Panc1 (cell line): ENCODE results near the gene PTDSS2.

Source experiments
- TF ChIP-seq, protein P1 (sequence below): fragments of 450-650 bp; IDR thresholded peaks from 2 replicates; pipeline ENCODE4 v1.5.1; 2017; ENCODE audit warnings: mild to moderate bottlenecking
- TF ChIP-seq, protein P2 (sequence below), 2 experiments: IDR thresholded peaks; 2 replicates each; pipeline ENCODE4 v1.6.1; 2011 to 2012; ENCODE audit warnings: low read depth in 2 of 2, control low read depth in 1 of 2, low read length in 1 of 2, mild to moderate bottlenecking in 1 of 2, moderate library complexity in 1 of 2; ENCODE audit not compliant: insufficient read depth in 1 of 2

DNA sequence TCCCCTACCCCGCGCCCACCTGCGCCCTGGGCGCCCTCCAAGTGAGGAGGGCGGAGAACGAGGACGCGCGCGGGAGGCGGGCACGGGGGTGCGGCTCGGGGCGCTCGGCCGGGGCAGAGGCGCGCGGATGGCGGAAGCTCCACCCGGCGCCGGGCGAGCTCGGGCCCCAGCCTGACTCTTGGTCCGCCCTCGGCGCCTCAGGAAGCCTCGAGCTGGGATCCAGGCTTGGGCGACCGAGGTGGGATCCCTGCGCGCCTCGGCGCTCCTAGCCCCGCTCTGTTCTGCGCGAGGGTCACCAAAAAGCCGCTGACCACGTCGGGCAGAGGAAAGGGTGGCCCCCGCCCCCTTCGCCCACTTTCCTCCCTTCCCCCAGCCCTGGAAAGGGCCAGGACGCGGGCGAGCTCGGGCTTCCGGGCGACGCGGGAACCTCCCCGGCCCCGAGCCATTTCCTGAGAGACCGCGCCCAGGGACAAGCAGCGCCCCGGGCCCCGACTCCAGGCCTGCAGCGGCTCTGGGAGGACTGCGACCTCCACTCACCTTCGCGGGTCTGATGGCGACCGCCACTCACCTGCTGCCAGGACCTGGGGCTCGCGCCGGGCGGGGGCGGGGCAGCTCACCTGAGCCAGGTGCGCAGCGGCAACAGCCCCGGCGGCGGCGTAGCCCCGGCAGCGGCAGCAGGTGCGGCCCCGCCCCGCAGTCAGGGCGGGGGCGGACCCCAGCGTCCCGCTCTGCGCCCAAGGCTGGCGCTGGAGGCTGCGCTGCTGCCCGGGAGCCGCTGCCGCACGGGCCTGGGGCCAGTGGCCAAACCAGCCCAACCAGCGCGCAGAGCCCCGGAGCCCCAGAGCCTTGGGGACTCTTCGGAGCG lies 33.1 kb upstream of the PTDSS2 start:
- TF ChIP-seq, protein P1, sequence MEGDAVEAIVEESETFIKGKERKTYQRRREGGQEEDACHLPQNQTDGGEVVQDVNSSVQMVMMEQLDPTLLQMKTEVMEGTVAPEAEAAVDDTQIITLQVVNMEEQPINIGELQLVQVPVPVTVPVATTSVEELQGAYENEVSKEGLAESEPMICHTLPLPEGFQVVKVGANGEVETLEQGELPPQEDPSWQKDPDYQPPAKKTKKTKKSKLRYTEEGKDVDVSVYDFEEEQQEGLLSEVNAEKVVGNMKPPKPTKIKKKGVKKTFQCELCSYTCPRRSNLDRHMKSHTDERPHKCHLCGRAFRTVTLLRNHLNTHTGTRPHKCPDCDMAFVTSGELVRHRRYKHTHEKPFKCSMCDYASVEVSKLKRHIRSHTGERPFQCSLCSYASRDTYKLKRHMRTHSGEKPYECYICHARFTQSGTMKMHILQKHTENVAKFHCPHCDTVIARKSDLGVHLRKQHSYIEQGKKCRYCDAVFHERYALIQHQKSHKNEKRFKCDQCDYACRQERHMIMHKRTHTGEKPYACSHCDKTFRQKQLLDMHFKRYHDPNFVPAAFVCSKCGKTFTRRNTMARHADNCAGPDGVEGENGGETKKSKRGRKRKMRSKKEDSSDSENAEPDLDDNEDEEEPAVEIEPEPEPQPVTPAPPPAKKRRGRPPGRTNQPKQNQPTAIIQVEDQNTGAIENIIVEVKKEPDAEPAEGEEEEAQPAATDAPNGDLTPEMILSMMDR = no peak
- TF ChIP-seq, protein P2, sequence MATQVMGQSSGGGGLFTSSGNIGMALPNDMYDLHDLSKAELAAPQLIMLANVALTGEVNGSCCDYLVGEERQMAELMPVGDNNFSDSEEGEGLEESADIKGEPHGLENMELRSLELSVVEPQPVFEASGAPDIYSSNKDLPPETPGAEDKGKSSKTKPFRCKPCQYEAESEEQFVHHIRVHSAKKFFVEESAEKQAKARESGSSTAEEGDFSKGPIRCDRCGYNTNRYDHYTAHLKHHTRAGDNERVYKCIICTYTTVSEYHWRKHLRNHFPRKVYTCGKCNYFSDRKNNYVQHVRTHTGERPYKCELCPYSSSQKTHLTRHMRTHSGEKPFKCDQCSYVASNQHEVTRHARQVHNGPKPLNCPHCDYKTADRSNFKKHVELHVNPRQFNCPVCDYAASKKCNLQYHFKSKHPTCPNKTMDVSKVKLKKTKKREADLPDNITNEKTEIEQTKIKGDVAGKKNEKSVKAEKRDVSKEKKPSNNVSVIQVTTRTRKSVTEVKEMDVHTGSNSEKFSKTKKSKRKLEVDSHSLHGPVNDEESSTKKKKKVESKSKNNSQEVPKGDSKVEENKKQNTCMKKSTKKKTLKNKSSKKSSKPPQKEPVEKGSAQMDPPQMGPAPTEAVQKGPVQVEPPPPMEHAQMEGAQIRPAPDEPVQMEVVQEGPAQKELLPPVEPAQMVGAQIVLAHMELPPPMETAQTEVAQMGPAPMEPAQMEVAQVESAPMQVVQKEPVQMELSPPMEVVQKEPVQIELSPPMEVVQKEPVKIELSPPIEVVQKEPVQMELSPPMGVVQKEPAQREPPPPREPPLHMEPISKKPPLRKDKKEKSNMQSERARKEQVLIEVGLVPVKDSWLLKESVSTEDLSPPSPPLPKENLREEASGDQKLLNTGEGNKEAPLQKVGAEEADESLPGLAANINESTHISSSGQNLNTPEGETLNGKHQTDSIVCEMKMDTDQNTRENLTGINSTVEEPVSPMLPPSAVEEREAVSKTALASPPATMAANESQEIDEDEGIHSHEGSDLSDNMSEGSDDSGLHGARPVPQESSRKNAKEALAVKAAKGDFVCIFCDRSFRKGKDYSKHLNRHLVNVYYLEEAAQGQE (IDR thresholded peaks at IDR 0.05; ENCODE audit: insufficient read depth in 1 of 2, low read depth in 2 of 2, low read length in 1 of 2) = no peak
